SK-N-SH (cell line): Measurements from ENCODE around the gene TIAM2. TPM values are rescaled to one million over a fixed set of nuclear protein-coding genes. Genes with fewer than 3 reads are reported as not detected.

Experiments
- CTCF ChIA-PET: fragments of 300-600, 350-600 bp; formaldehyde crosslinking; extraction: SDS; loops from one replicate; lab custom pipeline; 2021; lab: Yijun Ruan, JAX
- POLR2A ChIA-PET: fragments of 350-600 bp; sonication (Branson Sonifier 250); formaldehyde crosslinking; extraction: SDS; loops from one replicate; lab custom pipeline; 2020; ENCODE audit warnings: antibody characterized with exemption, inconsistent platforms; lab: Yijun Ruan, JAX
- DNase-seq: peaks from one replicate; pipeline ENCODE4 v3.0.0; 2012
- H2AFZ ChIP-seq: fragments of 200-600 bp; sonication (generic); 2 replicates; pipeline ENCODE4 v1.8.1; 2016; ENCODE audit warnings: antibody characterized with exemption, mild to moderate bottlenecking, low read depth
- H3F3A ChIP-seq: fragments of 200-600 bp; sonication (generic); replicated peaks from 2 replicates; pipeline ENCODE3; 2016; ENCODE audit warnings: antibody characterized with exemption, mild to moderate bottlenecking; ENCODE audit not compliant: insufficient read depth
- H3K27ac ChIP-seq, 2 experiments: fragments of 200-500 bp in 1 of 2; fragments of 200-600 bp in 1 of 2; sonication (Bioruptor generic) in 1 of 2; sonication (generic), shearing (Covaris generic) in 1 of 2; 2 replicates each; pipeline versions ENCODE4 v1.5.1 to v1.6.1; 2014 to 2016; ENCODE audit warnings: low read depth in 2 of 2, inconsistent platforms in 1 of 2, low read length in 1 of 2, mild to moderate bottlenecking in 1 of 2, mixed read lengths in 1 of 2
- H3K27me3 ChIP-seq: fragments of 200-600 bp; sonication (generic), shearing (Covaris generic); 2 replicates; pipeline ENCODE4 v1.6.1; 2016; ENCODE audit warnings: mixed run types; ENCODE audit not compliant: insufficient read depth
- H3K36me3 ChIP-seq, 2 experiments: fragments of 200-500 bp in 1 of 2; fragments of 200-600 bp in 1 of 2; sonication (Bioruptor generic) in 1 of 2; sonication (generic) in 1 of 2; replicated peaks in 1 of 2; 2 replicates each; pipeline versions ENCODE3 to v1.5.1; 2014 to 2016; ENCODE audit warnings: low read length in 1 of 2, mild to moderate bottlenecking in 1 of 2; ENCODE audit not compliant: insufficient read depth in 2 of 2, control insufficient read depth in 1 of 2
- H3K4me1 ChIP-seq, 2 experiments: fragments of 200-500 bp in 1 of 2; fragments of 200-600 bp in 1 of 2; sonication (Bioruptor generic) in 1 of 2; sonication (generic), shearing (Covaris generic) in 1 of 2; 2 replicates each; pipeline versions ENCODE4 v1.5.1 to v1.6.1; 2014 to 2016; ENCODE audit warnings: low read depth in 1 of 2, low read length in 1 of 2, mixed run types in 1 of 2; ENCODE audit not compliant: insufficient read depth in 2 of 2, control insufficient read depth in 1 of 2
- H3K4me2 ChIP-seq: fragments of 200-600 bp; sonication (generic), shearing (Covaris generic); 2 replicates; pipeline ENCODE4 v1.6.1; 2017; ENCODE audit warnings: mixed run types
- H3K4me3 ChIP-seq, 2 experiments: fragments of 200-500 bp in 1 of 2; fragments of 200-600 bp in 1 of 2; sonication (Bioruptor generic) in 1 of 2; sonication (generic), shearing (Covaris generic) in 1 of 2; 2 replicates each; pipeline versions ENCODE4 v1.5.1 to v1.8.1; 2014 to 2016; ENCODE audit warnings: low read depth in 2 of 2, inconsistent platforms in 1 of 2, low read length in 1 of 2, mild to moderate bottlenecking in 1 of 2, mixed read lengths in 1 of 2, moderate library complexity in 1 of 2
- H3K79me2 ChIP-seq: fragments of 200-600 bp; sonication (generic); 2 replicates; pipeline ENCODE4 v1.8.1; 2017; ENCODE audit warnings: mild to moderate bottlenecking; ENCODE audit not compliant: insufficient read depth
- H3K9ac ChIP-seq: fragments of 200-600 bp; sonication (generic); 2 replicates; pipeline ENCODE4 v1.6.1; 2017; ENCODE audit warnings: mixed run types
- H3K9me2 ChIP-seq: fragments of 200-600 bp; sonication (generic); 2 replicates; pipeline ENCODE4 v1.6.1; 2017; ENCODE audit warnings: mixed run types
- H3K9me3 ChIP-seq: fragments of 200-600 bp; sonication (generic); 2 replicates; pipeline ENCODE4 v1.6.1; 2017; ENCODE audit warnings: mixed run types, mild to moderate bottlenecking, moderate library complexity
- H4K20me1 ChIP-seq: fragments of 200-600 bp; sonication (generic); 2 replicates; pipeline ENCODE4 v1.6.1; 2017; ENCODE audit warnings: mild to moderate bottlenecking, mixed run types; ENCODE audit not compliant: insufficient read depth
- EZH2phosphoT487 ChIP-seq: fragments of 200-600 bp; sonication (generic); IDR thresholded peaks from 2 replicates; pipeline ENCODE4 v1.6.1; 2017; ENCODE audit warnings: low read depth, mixed run types, mild to moderate bottlenecking, antibody characterized with exemption, moderate library complexity, borderline replicate concordance
- FOXJ3 ChIP-seq: sonication (generic); formaldehyde crosslinking; IDR thresholded peaks from 2 replicates; pipeline ENCODE4 v1.5.1; 2020; ENCODE audit warnings: mild to moderate bottlenecking, missing genetic modification reagents
- GATA2 ChIP-seq: sonication (generic); formaldehyde crosslinking; IDR thresholded peaks from 2 replicates; pipeline ENCODE4 v1.5.0; 2020; ENCODE audit warnings: mild to moderate bottlenecking, missing genetic modification reagents
- MEF2A ChIP-seq: IDR thresholded peaks from 2 replicates; pipeline ENCODE4 v1.4.0; 2012; ENCODE audit warnings: low read depth, borderline replicate concordance
- MXI1 ChIP-seq: IDR thresholded peaks from 2 replicates; pipeline ENCODE4 v1.6.1; 2012; ENCODE audit warnings: mild to moderate bottlenecking, low read depth, low read length, improper control_type of control experiment
- NFIC ChIP-seq: IDR thresholded peaks from 2 replicates; pipeline ENCODE4 v1.4.0; 2012; ENCODE audit warnings: borderline replicate concordance
- POLR2AphosphoS5 ChIP-seq: IDR thresholded peaks from 2 replicates; pipeline ENCODE4 v1.6.1; 2012; ENCODE audit warnings: low read depth, low read length
- RAD21 ChIP-seq: IDR thresholded peaks from 2 replicates; pipeline ENCODE4 v1.6.1; 2012; ENCODE audit warnings: mild to moderate bottlenecking, low read length
- RCOR1 ChIP-seq: fragments of 150-350 bp; IDR thresholded peaks from 2 replicates; pipeline ENCODE4 v1.6.1; 2017; ENCODE audit warnings: antibody characterized with exemption, low read length
- REST ChIP-seq: IDR thresholded peaks from 2 replicates; pipeline ENCODE4 v1.6.1; 2012; ENCODE audit warnings: mild to moderate bottlenecking, low read depth, low read length, moderate library complexity
- RFX5 ChIP-seq: IDR thresholded peaks from 2 replicates; pipeline ENCODE4 v1.6.1; 2012; ENCODE audit warnings: mild to moderate bottlenecking, improper control_type of control experiment, low read length
- SIN3A ChIP-seq: IDR thresholded peaks from 2 replicates; pipeline ENCODE4 v1.6.1; 2012; ENCODE audit warnings: low read depth, mild to moderate bottlenecking, low read length, moderate library complexity, borderline replicate concordance
- SMC3 ChIP-seq: IDR thresholded peaks from 2 replicates; pipeline ENCODE4 v1.6.1; 2012; ENCODE audit warnings: low read depth, low read length, improper control_type of control experiment
- TAF1 ChIP-seq: IDR thresholded peaks from 2 replicates; pipeline ENCODE4 v1.6.1; 2012; ENCODE audit warnings: low read depth, mild to moderate bottlenecking, low read length, moderate library complexity, borderline replicate concordance
- TEAD4 ChIP-seq: IDR thresholded peaks from 2 replicates; pipeline ENCODE4 v1.4.0; 2012; ENCODE audit warnings: mild to moderate bottlenecking, borderline replicate concordance; ENCODE audit not compliant: insufficient read depth
- WGBS: methylation state at CpG from one replicate; pipeline ENCODE4 v1.1.6; 2017; ENCODE audit warnings: low lambda C conversion rate; 5-methylcytosine and 5-hydroxymethylcytosine counted together
- polyA plus RNA-seq, 3 experiments: library from polyadenylated mRNA; depleted of rRNA; stranded (reverse); fragments of >200 nt; gene quantifications; 2 replicates each; pipeline ENCODE4 v1.2.3, GENCODE V29; 2012
- TF ChIP-seq, protein P1 (sequence below): fragments of 200-600 bp; sonication (generic); IDR thresholded peaks from 2 replicates; pipeline ENCODE4 v1.6.1; 2017; ENCODE audit warnings: antibody characterized with exemption, mild to moderate bottlenecking, moderate library complexity
- TF ChIP-seq, protein P2 (sequence below): IDR thresholded peaks from 2 replicates; pipeline ENCODE4; 2012

Gene TIAM2
- polyA plus RNA-seq, 1 of the 3 experiments (the other 2 are of a cell fraction), result 13.6 TPM

GRCh38 chr6:155212616-155213380, 217.7 kb downstream of the TIAM2 start:
- Histone ChIP-seq H3K36me3 (no peaks in the 10 kb centered on the region), H3K27me3 (no peaks in the 10 kb centered on the region), H2AFZ (no peak overlapping the region), H3K9me2 (no peaks in the 10 kb centered on the region)
- TF ChIP-seq POLR2AphosphoS5, result no peak
- TF ChIP-seq, protein P1, sequence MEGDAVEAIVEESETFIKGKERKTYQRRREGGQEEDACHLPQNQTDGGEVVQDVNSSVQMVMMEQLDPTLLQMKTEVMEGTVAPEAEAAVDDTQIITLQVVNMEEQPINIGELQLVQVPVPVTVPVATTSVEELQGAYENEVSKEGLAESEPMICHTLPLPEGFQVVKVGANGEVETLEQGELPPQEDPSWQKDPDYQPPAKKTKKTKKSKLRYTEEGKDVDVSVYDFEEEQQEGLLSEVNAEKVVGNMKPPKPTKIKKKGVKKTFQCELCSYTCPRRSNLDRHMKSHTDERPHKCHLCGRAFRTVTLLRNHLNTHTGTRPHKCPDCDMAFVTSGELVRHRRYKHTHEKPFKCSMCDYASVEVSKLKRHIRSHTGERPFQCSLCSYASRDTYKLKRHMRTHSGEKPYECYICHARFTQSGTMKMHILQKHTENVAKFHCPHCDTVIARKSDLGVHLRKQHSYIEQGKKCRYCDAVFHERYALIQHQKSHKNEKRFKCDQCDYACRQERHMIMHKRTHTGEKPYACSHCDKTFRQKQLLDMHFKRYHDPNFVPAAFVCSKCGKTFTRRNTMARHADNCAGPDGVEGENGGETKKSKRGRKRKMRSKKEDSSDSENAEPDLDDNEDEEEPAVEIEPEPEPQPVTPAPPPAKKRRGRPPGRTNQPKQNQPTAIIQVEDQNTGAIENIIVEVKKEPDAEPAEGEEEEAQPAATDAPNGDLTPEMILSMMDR, result no peak
- TF ChIP-seq MXI1, result no peak
- no peak for TF ChIP-seq SIN3A
- TF ChIP-seq MEF2A, result no peak
- TF ChIP-seq REST, result no peak
- TF ChIP-seq SMC3, result no peak
- TF ChIP-seq FOXJ3 (CRISPR knock-in tag), result no peak
- TF ChIP-seq TEAD4, result no peak
- TF ChIP-seq EZH2phosphoT487, result no peak
- no peak for TF ChIP-seq NFIC
- TF ChIP-seq TAF1, result no peak
- no peak for TF ChIP-seq RCOR1
- TF ChIP-seq RFX5, result no peak
- TF ChIP-seq, protein P2, sequence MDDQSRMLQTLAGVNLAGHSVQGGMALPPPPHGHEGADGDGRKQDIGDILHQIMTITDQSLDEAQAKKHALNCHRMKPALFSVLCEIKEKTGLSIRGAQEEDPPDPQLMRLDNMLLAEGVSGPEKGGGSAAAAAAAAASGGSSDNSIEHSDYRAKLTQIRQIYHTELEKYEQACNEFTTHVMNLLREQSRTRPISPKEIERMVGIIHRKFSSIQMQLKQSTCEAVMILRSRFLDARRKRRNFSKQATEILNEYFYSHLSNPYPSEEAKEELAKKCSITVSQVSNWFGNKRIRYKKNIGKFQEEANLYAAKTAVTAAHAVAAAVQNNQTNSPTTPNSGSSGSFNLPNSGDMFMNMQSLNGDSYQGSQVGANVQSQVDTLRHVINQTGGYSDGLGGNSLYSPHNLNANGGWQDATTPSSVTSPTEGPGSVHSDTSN, result no peak
- no peak for TF ChIP-seq GATA2
- no peak for TF ChIP-seq RAD21
- TF ChIP-seq, all 33 proteins: peak for 0
- Histone ChIP-seq H3F3A (no peaks in the 10 kb centered on the region), H3K4me2 (no peak overlapping the region), H4K20me1 (no peaks in the 10 kb centered on the region), H3K9me3 (no peaks in the 10 kb centered on the region), H3K79me2 (no peaks in the 10 kb centered on the region), H3K4me1 (peaks cover 0 to 6% of the 10 kb centered on the region in 2 experiments; a peak in 1 of 4 replicates), H3K9ac (no peak overlapping the region), H3K4me3 (no peak overlapping the region), H3K27ac (no peak overlapping the region)
- no peak for DNase-seq
- POLR2A ChIA-PET, result no interaction called here
- CTCF ChIA-PET, result no interaction called here
- 93% methylated on average over 13 of the region's 16 CpGs for WGBS
